Activated CD8-positive, alpha-beta memory T cell treated with anti-CD3 and anti-CD28 coated beads, Interleukin-2, amount 50 U/mL, for 24 hours (primary cell): Measurements from ENCODE around the gene EIF3L.
A peak's percentile ranks its signal among the peaks of the same experiment; 100 is the strongest.

Experiments used
- DNase-seq: peaks from one replicate; pipeline ENCODE4 v3.0.0-alpha.2; 2020; ENCODE audit errors: extremely low read depth

The EIF3L gene

DNA sequence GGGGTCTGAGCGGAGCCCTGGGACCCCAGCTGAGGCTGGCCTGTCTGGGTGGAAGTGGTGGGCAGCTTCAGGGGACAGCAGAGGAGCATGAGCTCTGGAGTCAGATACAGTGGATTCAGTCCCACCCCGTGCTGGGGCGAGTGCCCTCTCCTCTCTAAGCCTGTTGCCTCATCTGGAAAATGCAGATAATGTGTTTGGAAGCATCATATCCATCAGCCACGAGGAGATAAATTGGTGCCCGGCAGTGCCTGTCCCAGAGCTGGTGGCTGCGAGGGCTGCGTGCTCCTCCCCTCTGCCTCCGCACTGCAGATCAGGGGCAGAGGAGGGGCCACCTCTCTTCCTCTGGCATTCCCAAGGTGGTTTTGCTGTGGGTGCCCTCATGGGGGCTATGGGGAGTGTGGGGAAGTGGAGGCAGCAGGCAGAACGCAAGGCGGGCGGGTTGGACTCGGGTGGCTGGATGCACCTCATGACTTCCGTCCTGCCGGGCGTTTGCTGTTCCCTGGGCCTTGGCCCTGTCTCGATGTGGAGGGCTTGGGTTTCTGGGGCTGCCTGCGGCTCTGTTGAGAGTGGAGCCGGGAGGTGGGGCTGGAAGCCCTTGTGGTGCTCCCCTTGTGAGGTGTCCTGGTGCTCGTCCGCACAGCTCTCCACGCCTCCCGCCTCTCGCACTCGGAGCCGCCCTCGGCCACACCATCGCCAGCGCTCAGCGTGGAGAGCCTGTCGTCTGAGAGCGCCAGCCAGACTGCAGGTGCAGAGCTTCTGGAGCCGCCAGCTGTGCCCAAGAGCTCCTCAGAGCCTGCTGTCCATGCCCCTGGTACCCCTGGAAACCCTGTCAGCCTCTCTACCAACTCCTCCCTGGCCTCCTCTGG lies 77.8 kb downstream of the EIF3L start:
- DNase-seq, result no peak

DNA sequence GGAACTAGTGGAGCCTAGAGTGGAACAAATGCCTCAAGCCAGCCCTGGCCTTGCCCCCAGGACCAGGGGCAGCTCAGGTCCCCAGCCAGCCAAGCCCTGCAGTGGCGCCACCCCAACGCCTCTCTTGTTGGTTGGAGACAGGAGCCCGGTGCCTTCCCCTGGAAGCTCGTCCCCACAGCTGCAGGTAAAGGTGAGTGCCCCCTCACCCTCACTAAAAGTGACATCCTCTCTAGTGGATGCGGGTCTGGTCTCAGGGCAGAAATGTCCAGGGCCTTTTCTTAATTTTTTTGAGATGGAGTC lies 78.4 kb downstream of the EIF3L start:
- DNase-seq, result no peak

DNA sequence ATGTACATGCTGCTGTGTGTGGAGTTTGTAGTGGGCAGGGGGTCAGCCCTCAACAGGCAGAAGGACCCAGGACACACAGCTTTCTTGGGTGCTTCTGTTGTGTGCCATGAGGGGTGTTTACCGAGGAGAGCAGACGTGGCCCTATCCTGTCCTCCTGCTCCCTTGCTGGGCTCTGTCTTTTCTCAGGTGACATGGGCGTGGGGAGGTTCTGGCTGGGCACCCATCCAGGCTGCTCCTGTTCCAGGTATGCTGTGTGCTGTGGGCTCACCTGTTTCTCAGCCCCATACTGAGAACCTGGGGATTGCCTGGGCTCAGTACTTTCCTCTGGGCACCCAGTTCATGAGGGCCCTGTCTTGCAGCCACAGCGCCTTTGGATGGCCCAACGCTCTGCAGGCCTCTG lies 80.2 kb downstream of the EIF3L start:
- no peak for DNase-seq

DNA sequence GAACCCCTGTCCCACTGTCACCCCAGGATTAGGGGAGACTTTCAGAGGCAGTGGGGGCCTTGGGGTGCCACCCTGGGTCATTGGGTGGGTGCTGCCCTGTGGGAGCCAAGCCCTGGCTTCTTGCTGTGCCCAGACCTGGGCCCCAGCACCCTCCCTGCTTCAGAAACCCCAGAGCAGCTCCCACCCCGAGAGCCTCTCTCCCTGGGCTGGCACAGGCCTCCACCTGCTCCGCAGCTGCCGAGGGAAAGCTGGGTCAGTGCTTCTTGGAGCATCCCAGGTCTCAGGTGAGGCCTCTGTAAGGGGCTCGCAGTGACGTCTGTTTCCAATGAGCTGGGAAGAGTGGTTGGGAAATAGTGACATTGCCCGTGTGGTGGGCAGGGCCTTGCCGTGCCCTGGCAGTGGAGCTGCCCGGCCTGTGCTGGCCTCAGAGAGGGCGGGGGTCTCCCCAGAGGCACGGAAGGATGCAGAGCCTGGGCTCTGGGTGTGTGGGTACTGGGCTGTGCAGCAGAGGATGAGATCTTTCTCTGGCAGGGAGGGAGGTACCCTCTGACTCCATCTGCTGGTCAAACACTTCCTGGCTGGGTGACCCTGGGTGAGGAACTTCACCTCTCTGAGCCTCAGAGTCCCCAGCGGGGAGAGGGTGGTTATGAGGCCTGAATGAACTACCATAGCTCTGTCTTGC lies 81.2 kb downstream of the EIF3L start:
- no peak for DNase-seq

DNA sequence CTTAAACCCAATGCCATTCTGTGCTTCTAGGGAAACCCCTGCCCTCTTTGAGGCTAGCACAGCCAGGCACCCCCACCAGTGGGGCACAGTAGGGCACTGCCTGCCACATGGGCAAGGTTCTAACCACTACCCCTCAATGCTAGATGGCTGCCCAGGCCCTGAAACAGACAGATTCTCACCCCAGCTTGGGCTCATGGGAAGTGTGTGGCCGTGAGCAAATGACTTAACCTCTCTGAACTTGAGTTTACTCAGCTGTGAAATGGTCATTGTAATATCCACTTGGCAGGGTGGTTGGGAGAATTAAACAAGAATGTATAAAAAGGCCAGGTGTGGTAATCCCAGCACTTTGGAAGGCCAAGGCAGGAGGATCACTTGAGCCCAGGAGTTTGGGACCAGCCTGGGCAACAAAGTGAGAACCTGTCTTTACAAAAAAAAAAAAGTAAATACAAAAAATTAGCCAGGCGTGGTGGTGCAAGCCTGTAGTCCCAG lies 81.8 kb downstream of the EIF3L start:
- no peak for DNase-seq

DNA sequence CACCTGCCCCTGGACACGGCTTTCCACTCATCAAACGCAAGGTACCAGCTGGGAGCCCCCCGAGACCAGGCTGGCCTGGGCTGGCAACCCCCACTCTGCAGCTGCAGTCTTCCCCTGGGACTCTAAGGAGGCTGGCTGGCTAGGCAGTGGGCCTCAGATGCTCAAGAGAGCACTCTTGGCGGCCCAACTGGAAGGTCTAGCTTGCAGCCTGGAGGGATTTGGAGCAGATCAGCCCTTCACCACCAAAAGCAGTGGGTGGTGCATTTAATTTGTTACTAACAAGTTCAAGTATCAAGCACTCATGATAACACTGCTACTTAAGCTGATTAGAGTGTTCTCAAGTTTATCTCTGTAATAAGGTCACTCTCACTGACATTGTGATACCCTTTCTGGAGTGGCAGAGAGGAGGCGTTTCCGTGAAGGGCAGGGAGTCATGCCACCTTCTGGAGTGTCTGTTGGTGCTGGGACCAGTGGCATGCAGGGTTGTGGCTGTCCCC lies 82.7 kb downstream of the EIF3L start:
- no peak for DNase-seq

DNA sequence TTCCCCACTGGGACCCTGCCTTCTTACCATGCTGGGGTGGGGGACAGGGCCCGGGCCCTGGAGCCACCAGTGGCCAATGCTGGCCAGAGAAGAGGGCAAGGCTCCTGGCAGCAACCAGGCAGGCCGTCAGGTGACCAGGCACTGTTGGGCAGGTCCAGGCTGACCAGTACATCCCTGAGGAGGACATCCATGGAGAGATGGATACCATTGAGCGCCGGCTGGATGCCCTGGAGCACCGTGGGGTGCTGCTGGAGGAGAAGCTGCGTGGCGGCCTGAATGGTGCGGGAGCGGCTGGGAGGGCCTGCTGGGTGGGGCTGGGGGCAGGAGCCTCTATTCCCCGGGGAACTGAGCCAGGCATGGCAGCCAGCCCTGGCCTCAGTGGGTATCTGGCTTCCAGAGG lies 83.2 kb downstream of the EIF3L start:
- DNase-seq, result no peak

DNA sequence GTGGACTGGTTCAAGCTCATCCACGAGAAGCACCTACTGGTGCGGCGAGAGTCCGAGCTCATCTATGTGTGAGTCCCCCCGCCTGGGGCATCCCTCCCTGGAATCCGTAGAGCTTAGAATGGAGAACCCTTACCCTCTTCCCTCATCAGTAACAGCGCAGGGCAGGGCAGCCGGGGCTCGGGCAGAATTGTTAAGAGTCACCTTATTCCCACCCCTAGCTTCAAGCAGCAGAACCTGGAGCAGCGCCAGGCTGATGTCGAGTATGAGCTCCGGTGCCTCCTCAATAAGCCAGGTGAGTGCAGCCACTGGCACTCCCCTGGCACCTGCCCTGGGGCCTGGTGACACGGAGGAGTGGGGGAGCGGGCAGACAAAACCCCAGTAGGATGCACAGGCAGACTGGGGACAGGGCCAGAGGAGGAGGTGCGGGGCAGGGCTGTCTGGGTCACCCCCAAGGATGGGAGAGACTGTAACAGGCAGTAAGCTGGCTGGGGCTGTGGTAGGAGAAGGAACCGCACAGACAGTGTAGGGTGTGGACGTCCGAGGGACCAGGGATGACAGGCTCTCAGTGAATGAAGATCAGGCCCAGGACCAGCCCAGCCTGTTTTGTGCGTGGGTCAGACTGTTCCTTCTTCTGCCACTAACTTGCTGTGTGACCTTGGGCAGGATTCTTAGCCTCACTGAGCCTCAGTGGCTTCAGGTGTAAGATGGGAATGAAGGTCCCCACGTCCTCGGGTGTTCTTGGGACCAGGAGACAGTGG lies 83.8 kb downstream of the EIF3L start:
- DNase-seq, result no peak

DNA sequence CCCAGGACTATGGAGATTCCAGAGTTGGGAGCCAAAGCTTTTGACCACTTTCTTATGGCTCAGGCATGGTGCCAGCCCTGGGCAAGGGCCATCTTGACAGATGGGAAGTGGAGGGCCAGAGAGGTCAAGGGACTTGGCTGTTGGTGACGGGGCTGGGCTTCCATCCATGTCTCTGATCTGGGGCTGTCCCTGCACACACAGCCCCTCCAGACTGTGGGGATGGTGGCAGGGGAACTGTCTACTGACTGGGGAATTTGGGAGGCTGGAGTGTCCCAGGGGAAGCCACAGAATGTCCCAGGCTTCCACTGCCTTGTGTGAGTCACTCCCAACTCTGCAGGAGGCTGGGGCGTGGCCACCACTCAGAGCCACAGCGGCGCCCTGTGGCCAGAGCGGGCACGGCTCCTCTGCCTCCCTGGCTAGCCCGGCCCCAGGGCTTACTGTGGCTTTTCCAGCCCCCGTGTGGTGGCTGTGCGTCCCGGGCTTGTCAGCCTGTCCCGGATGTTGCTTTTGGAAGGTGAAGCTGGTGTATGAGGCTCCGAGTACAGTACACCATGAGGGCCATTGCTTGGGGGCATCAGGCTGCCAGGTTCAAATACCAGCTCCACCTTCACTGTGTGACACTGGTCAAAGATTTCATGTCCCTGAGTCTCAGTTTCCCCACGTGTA lies 84.6 kb downstream of the EIF3L start:
- peak; percentile 60 for DNase-seq
